Measurements from ENCODE around the gene DNAH1. TPM values are rescaled to one million over a fixed set of nuclear protein-coding genes. Genes with fewer than 3 reads are reported as not detected.

Gene DNAH1
- total and polyA plus RNA-seq, 2 donors (not counting 1 experiment from before 2014, with no cell fraction given) = 47.2 to 59.2 TPM

DNA sequence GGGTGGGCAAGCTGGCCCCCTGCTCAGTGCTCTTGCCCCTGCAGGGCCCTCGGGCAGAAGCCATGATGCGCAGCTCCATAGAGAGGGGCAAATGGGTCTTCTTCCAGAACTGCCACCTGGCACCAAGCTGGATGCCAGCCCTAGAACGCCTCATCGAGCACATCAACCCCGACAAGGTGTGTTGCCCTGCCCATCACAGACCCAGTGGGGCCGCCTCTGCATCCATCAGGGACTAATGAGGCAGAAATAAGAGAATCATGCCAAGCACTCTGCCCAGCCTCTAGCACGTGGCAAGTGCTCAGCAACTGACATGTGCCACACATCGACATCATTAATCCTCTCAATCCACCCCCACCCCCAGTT, 79.4 kb downstream of the DNAH1 start:
- Mint-ChIP-seq H3K27ac (no peak overlapping the region), H3K4me3 (no peak overlapping the region), H3K9me3 (ENCODE audit: insufficient read depth) (no peaks in the 10 kb centered on the region), H3K27me3 (no peaks in the 10 kb centered on the region), H3K4me1 (no peaks in the 10 kb centered on the region)
- Histone ChIP-seq H4K20me1 (ENCODE audit: control insufficient read depth, insufficient read depth, low read length, poor library complexity, severe bottlenecking) (no peaks in the 10 kb centered on the region), H3K4me2 (replicated peaks; ENCODE audit: low read depth, low read length, poor library complexity, severe bottlenecking) (no peak overlapping the region), H3K9ac (ENCODE audit: low read length) (no peak overlapping the region), H2AFZ (ENCODE audit: insufficient read depth, low read depth, low read length, poor library complexity, severe bottlenecking) (no peak overlapping the region), H3K4me3 (ENCODE audit: control extremely low read depth in 1 of 5, extremely low read depth in 1 of 5, insufficient read depth in 1 of 5, low read depth in 2 of 5, low read length in 4 of 5) (no peak overlapping the region), H3K36me3 (replicated peaks in 1 of 2; ENCODE audit: control extremely low read depth in 1 of 2, control insufficient read depth in 1 of 2, extremely low read depth in 1 of 2, insufficient read depth in 2 of 2, low read length in 1 of 2) (peaks cover 0 to 35% of the 10 kb centered on the region in 2 experiments), H3K79me2 (ENCODE audit: control insufficient read depth, insufficient read depth, low read length) (no peaks in the 10 kb centered on the region), H3K4me1 (ENCODE audit: control insufficient read depth in 2 of 2, insufficient read depth in 2 of 2, low read length in 2 of 2) (no peaks in the 10 kb centered on the region), H3K27me3 (replicated peaks in 1 of 4; ENCODE audit: control extremely low read depth in 1 of 4, control insufficient read depth in 3 of 4, insufficient read depth in 4 of 4, low read length in 3 of 4) (no peaks in the 10 kb centered on the region), H3K9me3 (ENCODE audit: control extremely low read depth in 1 of 3, control insufficient read depth in 2 of 3, insufficient read depth in 1 of 3, low read length in 2 of 3) (no peaks in the 10 kb centered on the region), H3K27ac (ENCODE audit: low read length in 2 of 2) (no peak overlapping the region)
- DNase-seq = no peak
- POLR2A ChIA-PET = no interaction called here
- 91% methylated on average over 8 of the region's 8 CpGs for WGBS (ENCODE audit: insufficient coverage)
- CTCF ChIA-PET = no interaction called here
- no peak for ATAC-seq (ENCODE audit: low read depth)
- intact Hi-C loops (cut with micrococcal nuclease) = no loop called here
- TF ChIP-seq, protein P1, sequence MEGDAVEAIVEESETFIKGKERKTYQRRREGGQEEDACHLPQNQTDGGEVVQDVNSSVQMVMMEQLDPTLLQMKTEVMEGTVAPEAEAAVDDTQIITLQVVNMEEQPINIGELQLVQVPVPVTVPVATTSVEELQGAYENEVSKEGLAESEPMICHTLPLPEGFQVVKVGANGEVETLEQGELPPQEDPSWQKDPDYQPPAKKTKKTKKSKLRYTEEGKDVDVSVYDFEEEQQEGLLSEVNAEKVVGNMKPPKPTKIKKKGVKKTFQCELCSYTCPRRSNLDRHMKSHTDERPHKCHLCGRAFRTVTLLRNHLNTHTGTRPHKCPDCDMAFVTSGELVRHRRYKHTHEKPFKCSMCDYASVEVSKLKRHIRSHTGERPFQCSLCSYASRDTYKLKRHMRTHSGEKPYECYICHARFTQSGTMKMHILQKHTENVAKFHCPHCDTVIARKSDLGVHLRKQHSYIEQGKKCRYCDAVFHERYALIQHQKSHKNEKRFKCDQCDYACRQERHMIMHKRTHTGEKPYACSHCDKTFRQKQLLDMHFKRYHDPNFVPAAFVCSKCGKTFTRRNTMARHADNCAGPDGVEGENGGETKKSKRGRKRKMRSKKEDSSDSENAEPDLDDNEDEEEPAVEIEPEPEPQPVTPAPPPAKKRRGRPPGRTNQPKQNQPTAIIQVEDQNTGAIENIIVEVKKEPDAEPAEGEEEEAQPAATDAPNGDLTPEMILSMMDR (IDR thresholded peaks at IDR 0.05) = no peak
- no peak for TF ChIP-seq EZH2 (IDR thresholded peaks at IDR 0.05; ENCODE audit: borderline replicate concordance, insufficient read depth, low read depth, low read length, poor library complexity, severe bottlenecking)

DNA sequence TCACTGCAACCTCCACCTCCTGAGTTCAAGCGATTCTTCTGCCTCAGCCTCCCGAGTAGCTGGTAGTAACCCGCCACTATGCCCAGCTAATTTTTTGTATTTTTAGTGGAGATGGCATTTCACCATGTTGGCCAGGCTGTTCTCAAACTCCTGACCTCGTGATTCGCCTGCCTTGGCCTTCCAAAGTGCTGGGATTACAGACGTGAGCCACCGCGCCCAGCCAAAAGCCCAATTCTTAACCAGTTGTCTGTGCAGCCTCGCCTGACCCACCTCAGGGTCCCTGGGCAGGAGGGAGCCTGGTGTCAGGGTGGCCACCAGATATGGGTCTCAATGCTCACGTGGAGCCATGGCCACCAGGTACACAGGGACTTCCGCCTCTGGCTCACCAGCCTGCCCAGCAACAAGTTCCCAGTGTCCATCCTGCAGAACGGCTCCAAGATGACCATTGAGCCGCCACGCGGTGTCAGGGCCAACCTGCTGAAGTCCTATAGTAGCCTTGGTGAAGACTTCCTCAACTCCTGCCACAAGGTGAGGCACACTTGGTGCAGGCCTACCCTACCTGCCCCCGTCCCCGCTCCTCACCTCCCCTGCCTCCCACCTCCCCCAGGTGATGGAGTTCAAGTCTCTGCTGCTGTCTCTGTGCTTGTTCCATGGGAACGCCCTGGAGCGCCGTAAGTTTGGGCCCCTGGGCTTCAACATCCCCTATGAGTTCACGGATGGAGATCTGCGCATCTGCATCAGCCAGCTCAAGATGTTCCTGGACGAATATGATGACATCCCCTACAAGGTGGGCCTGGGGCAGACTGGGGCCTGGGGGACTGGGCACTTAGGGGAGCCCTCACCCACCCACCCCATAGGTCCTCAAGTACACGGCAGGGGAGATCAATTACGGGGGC, 80.1 kb downstream of the DNAH1 start:
- no peak overlapping the region for H3K9ac ChIP-seq (ENCODE audit: low read length)
- H3K4me3 ChIP-seq (ENCODE audit: control extremely low read depth in 1 of 5, extremely low read depth in 1 of 5, insufficient read depth in 1 of 5, low read depth in 2 of 5, low read length in 4 of 5) = no peak overlapping the region
- TF ChIP-seq, protein P1 (IDR thresholded peaks at IDR 0.05) = no peak
- no peak for TF ChIP-seq EZH2 (IDR thresholded peaks at IDR 0.05; ENCODE audit: borderline replicate concordance, insufficient read depth, low read depth, low read length, poor library complexity, severe bottlenecking)
- no peaks in the 10 kb centered on the region for H4K20me1 ChIP-seq (ENCODE audit: control insufficient read depth, insufficient read depth, low read length, poor library complexity, severe bottlenecking)
- intact Hi-C loops (cut with micrococcal nuclease) = no loop called here
- H3K9me3 Mint-ChIP-seq (ENCODE audit: insufficient read depth) = no peaks in the 10 kb centered on the region
- H3K36me3 ChIP-seq (replicated peaks in 1 of 2; ENCODE audit: control extremely low read depth in 1 of 2, control insufficient read depth in 1 of 2, extremely low read depth in 1 of 2, insufficient read depth in 2 of 2, low read length in 1 of 2) = peaks cover 0 to 35% of the 10 kb centered on the region in 2 experiments
- no peak for DNase-seq
- no peaks in the 10 kb centered on the region for H3K79me2 ChIP-seq (ENCODE audit: control insufficient read depth, insufficient read depth, low read length)
- ATAC-seq (ENCODE audit: low read depth) = no peak
- ChIA-PET CTCF (no interaction called here), POLR2A (no interaction called here)
- no peaks in the 10 kb centered on the region for H3K27me3 ChIP-seq (replicated peaks in 1 of 4; ENCODE audit: control extremely low read depth in 1 of 4, control insufficient read depth in 3 of 4, insufficient read depth in 4 of 4, low read length in 3 of 4)
- no peak overlapping the region for H3K4me2 ChIP-seq (replicated peaks; ENCODE audit: low read depth, low read length, poor library complexity, severe bottlenecking)
- H3K27ac ChIP-seq (ENCODE audit: low read length in 2 of 2) = no peak overlapping the region
- no peak overlapping the region for H3K4me3 Mint-ChIP-seq
- H3K27ac Mint-ChIP-seq = no peak overlapping the region
- no peaks in the 10 kb centered on the region for H3K9me3 ChIP-seq (ENCODE audit: control extremely low read depth in 1 of 3, control insufficient read depth in 2 of 3, insufficient read depth in 1 of 3, low read length in 2 of 3)
- no peak overlapping the region for H2AFZ ChIP-seq (ENCODE audit: insufficient read depth, low read depth, low read length, poor library complexity, severe bottlenecking)
- H3K4me1 Mint-ChIP-seq = no peaks in the 10 kb centered on the region
- H3K4me1 ChIP-seq (ENCODE audit: control insufficient read depth in 2 of 2, insufficient read depth in 2 of 2, low read length in 2 of 2) = no peaks in the 10 kb centered on the region
- H3K27me3 Mint-ChIP-seq = no peaks in the 10 kb centered on the region
- WGBS (ENCODE audit: insufficient coverage) = 97% methylated on average over 20 of the region's 25 CpGs
